SK-N-SH treated with all-trans-retinoic acid at 6 μM for 48 hours (cell line): ENCODE measurements around the gene HDGFL2.

Experiments
- ATAC-seq: fragments of 200-7000 bp; cut with Tn5 transposase; 3 replicates; pipeline ENCODE4 v1.9.1; 2020; ENCODE audit warnings: mild to moderate bottlenecking, moderate library complexity
- BACH2 ChIP-seq: fragments of 250-450 bp; sonication (Bioruptor Pico); IDR thresholded peaks from 2 replicates; pipeline ENCODE4 v1.9.0; 2021; ENCODE audit warnings: mild to moderate bottlenecking, borderline replicate concordance
- CREB5 ChIP-seq: fragments of 250-450 bp; sonication (Bioruptor Pico); IDR thresholded peaks from 2 replicates; pipeline ENCODE4 v1.5.1; 2020; ENCODE audit warnings: low read depth, mild to moderate bottlenecking, moderate library complexity
- CSDC2 ChIP-seq: fragments of 250-450 bp; sonication (Bioruptor Pico); IDR thresholded peaks from 2 replicates; pipeline ENCODE4 v1.5.0; 2020; ENCODE audit warnings: mild to moderate bottlenecking, moderate library complexity
- ESRRG ChIP-seq: fragments of 250-450 bp; sonication (Bioruptor Pico); IDR thresholded peaks from 2 replicates; pipeline ENCODE4 v1.6.1; 2021; ENCODE audit warnings: mild to moderate bottlenecking
- GLIS3 ChIP-seq: fragments of 250-450 bp; sonication (Bioruptor Pico); IDR thresholded peaks from 2 replicates; pipeline ENCODE4 v1.5.0; 2020; ENCODE audit warnings: mild to moderate bottlenecking, moderate library complexity
- ISL1 ChIP-seq: fragments of 250-450 bp; sonication (Bioruptor Pico); IDR thresholded peaks from 2 replicates; pipeline ENCODE4 v2.1.2; 2022; ENCODE audit warnings: mild to moderate bottlenecking, moderate library complexity
- OSR1 ChIP-seq: fragments of 250-450 bp; sonication (Bioruptor Pico); IDR thresholded peaks from 2 replicates; pipeline ENCODE4 v1.8.0; 2022; ENCODE audit warnings: moderate library complexity, mild to moderate bottlenecking, inconsistent platforms
- PATZ1 ChIP-seq: fragments of 250-450 bp; sonication (Bioruptor Pico); IDR thresholded peaks from 2 replicates; pipeline ENCODE4 v1.8.0; 2020; ENCODE audit warnings: mild to moderate bottlenecking, moderate library complexity, borderline replicate concordance
- PPARA ChIP-seq: fragments of 250-450 bp; sonication (Bioruptor Pico); IDR thresholded peaks from 2 replicates; pipeline ENCODE4 v1.5.0; 2020; ENCODE audit warnings: mild to moderate bottlenecking, borderline replicate concordance
- RARB ChIP-seq: fragments of 250-450 bp; sonication (Bioruptor Pico); IDR thresholded peaks from 2 replicates; pipeline ENCODE4 v1.8.0; 2021; ENCODE audit warnings: mild to moderate bottlenecking, moderate library complexity
- TCF4 ChIP-seq: fragments of 250-450 bp; sonication (Bioruptor Pico); IDR thresholded peaks from 2 replicates; pipeline ENCODE4 v1.8.0; 2021; ENCODE audit warnings: mild to moderate bottlenecking, moderate library complexity, borderline replicate concordance
- TOX ChIP-seq: fragments of 250-450 bp; sonication (Bioruptor Pico); IDR thresholded peaks from 2 replicates; pipeline ENCODE4 v1.8.0; 2021; ENCODE audit warnings: mild to moderate bottlenecking, moderate library complexity, borderline replicate concordance
- TSHZ2 ChIP-seq: fragments of 250-450 bp; sonication (Bioruptor Pico); IDR thresholded peaks from 2 replicates; pipeline ENCODE4 v1.5.0; 2020; ENCODE audit warnings: mild to moderate bottlenecking, moderate library complexity
- ZC3H10 ChIP-seq: fragments of 250-450 bp; sonication (Bioruptor Pico); IDR thresholded peaks from 2 replicates; pipeline ENCODE4 v1.5.1; 2021; ENCODE audit warnings: mild to moderate bottlenecking, moderate library complexity
- ZFP3 ChIP-seq: fragments of 250-450 bp; sonication (Bioruptor Pico); IDR thresholded peaks from 2 replicates; pipeline ENCODE4 v1.5.0; 2020; ENCODE audit warnings: mild to moderate bottlenecking, moderate library complexity
- ZFP30 ChIP-seq: fragments of 450-650 bp; formaldehyde crosslinking; IDR thresholded peaks from 2 replicates; pipeline ENCODE4 v1.5.0; 2022; ENCODE audit warnings: mild to moderate bottlenecking, moderate library complexity
- ZNF565 ChIP-seq: fragments of 450-650 bp; formaldehyde crosslinking; conservative IDR thresholded peaks from 2 replicates; pipeline ENCODE4 v1.5.0; 2020; ENCODE audit warnings: low read depth, mild to moderate bottlenecking, moderate library complexity
- ZNF70 ChIP-seq: fragments of 450-650 bp; formaldehyde crosslinking; IDR thresholded peaks from 2 replicates; pipeline ENCODE4 v1.5.0; 2020; ENCODE audit warnings: mild to moderate bottlenecking, moderate library complexity
- ZNF8 ChIP-seq: fragments of 450-650 bp; formaldehyde crosslinking; IDR thresholded peaks from 2 replicates; pipeline ENCODE4 v1.5.0; 2020; ENCODE audit warnings: mild to moderate bottlenecking, moderate library complexity
- TF ChIP-seq, protein P1 (sequence below): fragments of 250-450 bp; sonication (Bioruptor Pico); IDR thresholded peaks from 2 replicates; pipeline ENCODE4 v1.8.0; 2021; ENCODE audit warnings: low read depth, mild to moderate bottlenecking, moderate library complexity, borderline replicate concordance
- TF ChIP-seq, protein P2 (sequence below): fragments of 250-450 bp; sonication (Bioruptor Pico); IDR thresholded peaks from 2 replicates; pipeline ENCODE4 v1.5.1; 2021; ENCODE audit warnings: mild to moderate bottlenecking, moderate library complexity

The HDGFL2 gene

GRCh38 chr19:4497770-4498389 is 25.8 kb downstream of the HDGFL2 start:
- no peak for ATAC-seq

DNA sequence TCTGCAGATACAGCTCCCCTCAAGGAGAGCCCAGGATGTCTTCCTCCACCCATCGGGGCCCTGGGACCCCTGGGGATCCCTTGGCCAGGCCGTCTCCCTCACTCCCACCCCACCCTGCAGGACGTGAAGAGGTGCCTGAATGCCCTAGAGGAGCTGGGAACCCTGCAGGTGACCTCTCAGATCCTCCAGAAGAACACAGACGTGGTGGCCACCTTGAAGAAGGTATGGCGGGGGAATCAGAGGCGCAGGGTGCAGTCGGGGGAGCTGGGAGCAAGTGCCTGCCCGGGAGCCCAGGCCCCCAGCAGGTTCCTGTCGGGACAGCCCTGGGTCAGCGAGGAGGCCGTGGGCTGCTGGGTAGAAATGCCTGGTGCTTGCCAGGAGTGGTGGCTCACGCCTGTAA is 26.6 kb downstream of the HDGFL2 start:
- ATAC-seq, result no peak
- TF ChIP-seq ZNF565 (CRISPR knock-in tag) (no peak), ZNF70 (CRISPR knock-in tag) (no peak), ZFP3 (CRISPR knock-in tag) (no peak), BACH2 (CRISPR knock-in tag) (no peak), ZC3H10 (CRISPR knock-in tag) (no peak), CREB5 (CRISPR knock-in tag) (no peak), PATZ1 (CRISPR knock-in tag) (no peak)

More at GRCh38 chr19:4497770-4498389, 25.8 kb downstream of the HDGFL2 start:
- no peak for TF ChIP-seq OSR1 (CRISPR knock-in tag)
- TF ChIP-seq, protein P1, sequence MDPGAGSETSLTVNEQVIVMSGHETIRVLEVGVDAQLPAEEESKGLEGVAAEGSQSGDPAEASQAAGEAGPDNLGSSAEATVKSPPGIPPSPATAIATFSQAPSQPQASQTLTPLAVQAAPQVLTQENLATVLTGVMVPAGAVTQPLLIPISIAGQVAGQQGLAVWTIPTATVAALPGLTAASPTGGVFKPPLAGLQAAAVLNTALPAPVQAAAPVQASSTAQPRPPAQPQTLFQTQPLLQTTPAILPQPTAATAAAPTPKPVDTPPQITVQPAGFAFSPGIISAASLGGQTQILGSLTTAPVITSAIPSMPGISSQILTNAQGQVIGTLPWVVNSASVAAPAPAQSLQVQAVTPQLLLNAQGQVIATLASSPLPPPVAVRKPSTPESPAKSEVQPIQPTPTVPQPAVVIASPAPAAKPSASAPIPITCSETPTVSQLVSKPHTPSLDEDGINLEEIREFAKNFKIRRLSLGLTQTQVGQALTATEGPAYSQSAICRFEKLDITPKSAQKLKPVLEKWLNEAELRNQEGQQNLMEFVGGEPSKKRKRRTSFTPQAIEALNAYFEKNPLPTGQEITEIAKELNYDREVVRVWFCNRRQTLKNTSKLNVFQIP (CRISPR knock-in tag), result no peak
- no peak for TF ChIP-seq ZC3H10 (CRISPR knock-in tag)
- no peak for TF ChIP-seq ISL1
- TF ChIP-seq TCF4 (CRISPR knock-in tag), result no peak
- no peak for TF ChIP-seq ZNF70 (CRISPR knock-in tag)
- TF ChIP-seq ZNF8, result no peak
- no peak for TF ChIP-seq TOX (CRISPR knock-in tag)
- no peak for TF ChIP-seq PPARA (CRISPR knock-in tag)
- TF ChIP-seq, protein P2, sequence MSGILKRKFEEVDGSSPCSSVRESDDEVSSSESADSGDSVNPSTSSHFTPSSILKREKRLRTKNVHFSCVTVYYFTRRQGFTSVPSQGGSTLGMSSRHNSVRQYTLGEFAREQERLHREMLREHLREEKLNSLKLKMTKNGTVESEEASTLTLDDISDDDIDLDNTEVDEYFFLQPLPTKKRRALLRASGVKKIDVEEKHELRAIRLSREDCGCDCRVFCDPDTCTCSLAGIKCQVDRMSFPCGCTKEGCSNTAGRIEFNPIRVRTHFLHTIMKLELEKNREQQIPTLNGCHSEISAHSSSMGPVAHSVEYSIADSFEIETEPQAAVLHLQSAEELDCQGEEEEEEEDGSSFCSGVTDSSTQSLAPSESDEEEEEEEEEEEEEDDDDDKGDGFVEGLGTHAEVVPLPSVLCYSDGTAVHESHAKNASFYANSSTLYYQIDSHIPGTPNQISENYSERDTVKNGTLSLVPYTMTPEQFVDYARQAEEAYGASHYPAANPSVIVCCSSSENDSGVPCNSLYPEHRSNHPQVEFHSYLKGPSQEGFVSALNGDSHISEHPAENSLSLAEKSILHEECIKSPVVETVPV (CRISPR knock-in tag), result no peak
- TF ChIP-seq ZNF565 (CRISPR knock-in tag), result no peak
- TF ChIP-seq ESRRG (CRISPR knock-in tag), result no peak
- TF ChIP-seq PATZ1 (CRISPR knock-in tag), result no peak
- TF ChIP-seq ZFP3 (CRISPR knock-in tag), result no peak
- no peak for TF ChIP-seq CSDC2
- no peak for TF ChIP-seq TSHZ2 (CRISPR knock-in tag)
- no peak for TF ChIP-seq CREB5 (CRISPR knock-in tag)
- no peak for TF ChIP-seq GLIS3 (CRISPR knock-in tag)
- TF ChIP-seq ZFP30 (CRISPR knock-in tag), result no peak
- TF ChIP-seq RARB (CRISPR knock-in tag), result no peak
